HepG2 (cell line): ENCODE measurements around the gene RTCA. TPM values are rescaled to one million over a fixed set of nuclear protein-coding genes. Genes with fewer than 3 reads are reported as not detected.

Experiments used
- ATAC-seq: fragments of 200-7000 bp; cut with Tn5 transposase; 3 replicates; pipeline ENCODE4 v1.9.1; 2020; ENCODE audit warnings: mild to moderate bottlenecking, moderate library complexity
- BruUV-seq: library from RNA; stranded (reverse); fragments of 400-500 nt; replicated peaks from 2 replicates; lab custom pipeline; 2021; lab: Mats Ljungman, UMichigan
- CTCF ChIA-PET: fragments of 300-600 bp; formaldehyde crosslinking; extraction: SDS; loops from one replicate; lab custom pipeline; 2021; ENCODE audit warnings: low total read pairs, inconsistent platforms, low intra/inter-chr PET ratio; lab: Yijun Ruan, JAX
- POLR2A ChIA-PET: fragments of 350-600 bp; sonication (Branson Sonifier 250); formaldehyde crosslinking; loops from one replicate; lab custom pipeline; 2020; ENCODE audit warnings: antibody characterized with exemption, inconsistent platforms; lab: Yijun Ruan, JAX
- DNase-seq: peaks from one replicate; pipeline ENCODE4 v3.0.0-alpha.2; 2015; ENCODE audit warnings: low spot score
- FAIRE-seq: peaks from 3 replicates; lab custom pipeline; 2011; peaks lifted over from hg19 to GRCh38; lab: Jason Lieb, UNC
- H2AFZ ChIP-seq: one replicate; pipeline ENCODE4 v1.6.1; 2011; ENCODE audit warnings: low read length, inconsistent platforms
- H3K27ac ChIP-seq: fragments of 300-600 bp; 3 replicates; pipeline ENCODE4 v1.8.0; 2011; ENCODE audit warnings: mixed run types, mild to moderate bottlenecking, mixed read lengths, low read length, inconsistent platforms; ENCODE audit not compliant: insufficient read depth; ENCODE audit errors: extremely low read length
- H3K27me3 ChIP-seq, 2 experiments: fragments of 200-600 bp in 1 of 2; 2 replicates in 1 of 2; 3 replicates in 1 of 2; pipeline versions ENCODE4 v1.6.0 to v1.8.0; 2011; ENCODE audit warnings: low read length in 2 of 2, mild to moderate bottlenecking in 2 of 2, moderate library complexity in 2 of 2, inconsistent platforms in 1 of 2; ENCODE audit not compliant: insufficient read depth in 2 of 2, control insufficient read depth in 1 of 2
- H3K36me3 ChIP-seq, 2 experiments: fragments of 200-600 bp in 1 of 2; replicated peaks in 1 of 2; 2 replicates in 1 of 2; 3 replicates in 1 of 2; pipeline versions ENCODE4 v1.5.1 to v1.8.0; 2011; ENCODE audit warnings: low read length in 2 of 2, inconsistent platforms in 1 of 2; ENCODE audit not compliant: insufficient read depth in 2 of 2, control insufficient read depth in 1 of 2
- H3K4me1 ChIP-seq: 2 replicates; pipeline ENCODE4 v1.5.1; 2012; ENCODE audit warnings: low read length, inconsistent platforms; ENCODE audit not compliant: insufficient read depth
- H3K4me2 ChIP-seq: 2 replicates; pipeline ENCODE4 v1.6.0; 2011; ENCODE audit warnings: low read depth, low read length, inconsistent platforms
- H3K4me3 ChIP-seq, 3 experiments: fragments of 200-600 bp in 1 of 3; sonication (generic), shearing (Covaris generic) in 1 of 3; replicated peaks in 1 of 3; 2 replicates each; pipeline ENCODE4 v1.5.1; 2011 to 2016; ENCODE audit warnings: low read length in 3 of 3, inconsistent platforms in 2 of 3, low read depth in 2 of 3, mild to moderate bottlenecking in 2 of 3, control low read depth in 1 of 3, mixed read lengths in 1 of 3; ENCODE audit not compliant: insufficient read depth in 1 of 3
- H3K79me2 ChIP-seq: one replicate; pipeline ENCODE4 v1.6.1; 2011; ENCODE audit warnings: low read length, inconsistent platforms; ENCODE audit not compliant: insufficient read depth
- H3K9ac ChIP-seq: 2 replicates; pipeline ENCODE4 v1.6.0; 2011; ENCODE audit warnings: mild to moderate bottlenecking, low read depth, low read length, inconsistent platforms; ENCODE audit not compliant: insufficient read depth
- H3K9me3 ChIP-seq: 2 replicates; pipeline ENCODE4 v1.5.1; 2012; ENCODE audit warnings: mild to moderate bottlenecking, low read length
- H4K20me1 ChIP-seq: 2 replicates; pipeline ENCODE4 v1.6.0; 2011; ENCODE audit warnings: inconsistent platforms, mild to moderate bottlenecking, low read length, moderate library complexity; ENCODE audit not compliant: insufficient read depth
- ATF4 ChIP-seq, 2 experiments: fragments of 450-650 bp in 1 of 2; sonication (generic) in 1 of 2; formaldehyde crosslinking; IDR thresholded peaks; 2 replicates each; pipeline versions ENCODE4 v1.5.0 to v1.8.0; 2020 to 2022; ENCODE audit warnings: mild to moderate bottlenecking in 1 of 2, missing genetic modification reagents in 1 of 2
- ATF7 ChIP-seq, 2 experiments: fragments of 450-650 bp in 1 of 2; sonication (generic) in 1 of 2; formaldehyde crosslinking in 1 of 2; IDR thresholded peaks; 2 replicates each; pipeline versions ENCODE4 v1.4.0 to v1.6.1; 2016 to 2020; ENCODE audit warnings: antibody characterized with exemption in 1 of 2, mild to moderate bottlenecking in 1 of 2, missing genetic modification reagents in 1 of 2
- CEBPB ChIP-seq: IDR thresholded peaks from 2 replicates; pipeline ENCODE4 v1.6.1; 2011; ENCODE audit warnings: low read depth, low read length, improper control_type of control experiment, borderline replicate concordance
- CEBPG ChIP-seq: IDR thresholded peaks from 2 replicates; pipeline ENCODE4 v1.6.1; 2016
- CREB1 ChIP-seq, 2 experiments: fragments of 450-650 bp in 1 of 2; IDR thresholded peaks; 2 replicates each; pipeline ENCODE4 v1.6.1; 2016 to 2017; ENCODE audit warnings: control low read depth in 1 of 2, mild to moderate bottlenecking in 1 of 2, missing compliant biosample characterization in 1 of 2, missing genetic modification characterization in 1 of 2
- CSRNP1 ChIP-seq: sonication (generic); formaldehyde crosslinking; IDR thresholded peaks from 2 replicates; pipeline ENCODE4 v1.8.1; 2023; ENCODE audit warnings: mild to moderate bottlenecking, missing genetic modification reagents
- FOXA1 ChIP-seq, 2 experiments: fragments of 450-650 bp in 1 of 2; sonication (generic) in 1 of 2; formaldehyde crosslinking in 1 of 2; IDR thresholded peaks; 2 replicates each; pipeline versions ENCODE4 v1.4.0 to v1.6.1; 2016 to 2020; ENCODE audit warnings: missing genetic modification reagents in 1 of 2
- FOXA3 ChIP-seq: IDR thresholded peaks from 2 replicates; pipeline ENCODE4 v1.6.1; 2016; ENCODE audit warnings: missing genetic modification reagents, missing compliant biosample characterization
- FOXP1 ChIP-seq, 2 experiments: fragments of 450-650 bp in 1 of 2; IDR thresholded peaks; 2 replicates each; pipeline ENCODE4 v1.6.1; 2017 to 2018; ENCODE audit warnings: antibody characterized with exemption in 1 of 2
- GATAD2A ChIP-seq: IDR thresholded peaks from 2 replicates; pipeline ENCODE4 v1.6.1; 2016
- HNRNPK ChIP-seq: fragments of 200-400 bp; formaldehyde crosslinking; IDR thresholded peaks from 2 replicates; pipeline ENCODE4 v1.6.1; 2018; ENCODE audit warnings: low read length, low read depth, moderate library complexity, mild to moderate bottlenecking; ENCODE audit not compliant: poor library complexity, severe bottlenecking
- MXD4 ChIP-seq: IDR thresholded peaks from 2 replicates; pipeline ENCODE4 v1.6.1; 2016; ENCODE audit warnings: mild to moderate bottlenecking, missing biosample characterization, missing genetic modification reagents
- PHF8 ChIP-seq: sonication (generic); formaldehyde crosslinking; IDR thresholded peaks from 2 replicates; pipeline ENCODE4 v1.5.0; 2020; ENCODE audit warnings: missing genetic modification reagents
- SOX13 ChIP-seq, 3 experiments: fragments of 450-650 bp in 1 of 3; sonication (generic) in 1 of 3; formaldehyde crosslinking in 1 of 3; IDR thresholded peaks in 2 of 3; conservative IDR thresholded peaks in 1 of 3; 2 replicates each; pipeline versions ENCODE4 v1.5.0 to v1.6.1; 2016 to 2020; ENCODE audit warnings: antibody characterized with exemption in 1 of 3, mild to moderate bottlenecking in 1 of 3, missing compliant biosample characterization in 1 of 3, missing genetic modification reagents in 1 of 3, moderate library complexity in 1 of 3
- THAP11 ChIP-seq: IDR thresholded peaks from 2 replicates; pipeline ENCODE4 v1.6.1; 2016; ENCODE audit warnings: missing biosample characterization, missing genetic modification reagents
- ZNF362 ChIP-seq: sonication (generic); formaldehyde crosslinking; IDR thresholded peaks from 2 replicates; pipeline ENCODE4 v1.4.0; 2020; ENCODE audit warnings: missing genetic modification reagents, mild to moderate bottlenecking, borderline replicate concordance
- ZNF547 ChIP-seq: sonication (generic); formaldehyde crosslinking; IDR thresholded peaks from 2 replicates; pipeline ENCODE4 v1.5.1; 2020; ENCODE audit warnings: mild to moderate bottlenecking, missing genetic modification reagents
- ZNF570 ChIP-seq: sonication (generic); formaldehyde crosslinking; IDR thresholded peaks from 2 replicates; pipeline ENCODE4 v1.4.0; 2020; ENCODE audit warnings: mild to moderate bottlenecking, missing genetic modification reagents, borderline replicate concordance
- ZNF879 ChIP-seq: sonication (generic); formaldehyde crosslinking; IDR thresholded peaks from 2 replicates; pipeline ENCODE4 v1.8.1; 2023; ENCODE audit warnings: missing genetic modification reagents
- ZNF883 ChIP-seq: sonication (generic); formaldehyde crosslinking; IDR thresholded peaks from 2 replicates; pipeline ENCODE4 v1.5.1; 2020; ENCODE audit warnings: mild to moderate bottlenecking, missing genetic modification reagents; ENCODE audit errors: not compliant biosample characterization
- WGBS: methylation state at CpG from one replicate; pipeline ENCODE4 v1.1.6; 2017; ENCODE audit warnings: low lambda C conversion rate; 5-methylcytosine and 5-hydroxymethylcytosine counted together
- in situ Hi-C: cut with HindIII; loops from 2 replicates; pipeline ENCODE4 v1.10.0; 2017; ENCODE audit warnings: low pct_unique_long_range_greater_than_20kb; ENCODE audit not compliant: extremely low pct_ligation_motif_present
- intact Hi-C: fragments of 100-400 bp; cut with micrococcal nuclease; formaldehyde crosslinking; loops from one replicate; pipeline ENCODE4 v1.10.0; 2022; ENCODE audit not compliant: unreplicated experiment
- polyA plus RNA-seq, 8 experiments: library from polyadenylated mRNA; depleted of rRNA in 3 of 8; stranded (reverse) in 7 of 8; unstranded in 1 of 8; fragments of >200 nt; fragmentation: Illumina TruSeq in 4 of 8; extraction: Trizol in 4 of 8; gene quantifications; 2 replicates each; pipeline versions ENCODE4 v1.2.1 to v1.2.3, GENCODE V29; 2011 to 2016; ENCODE audit warnings: low read depth in 4 of 8, missing spikeins in 1 of 8, mixed read lengths in 1 of 8; ENCODE audit not compliant: insufficient read depth in 1 of 8
- total RNA-seq, 5 experiments: library from RNA; depleted of rRNA; stranded (reverse); fragments of >200 nt; fragmentation: Illumina TruSeq; extraction: Trizol; gene quantifications; 2 replicates each; pipeline ENCODE4 v1.2.3, GENCODE V29; 2016; ENCODE audit warnings: low read depth in 1 of 5

The RTCA gene
- total and polyA plus RNA-seq, 2 of the 13 experiments (the other 11 are each of a cell fraction or from before 2014, with no cell fraction given) = 22.7 to 31.0 TPM

- no peaks in the 10 kb centered on the region for H3K9me3 ChIP-seq
- no peaks in the 10 kb centered on the region for H4K20me1 ChIP-seq
- intact Hi-C loops = no loop called here
- in situ Hi-C loops = no loop called here
- DNase-seq (peak; percentile 52), FAIRE-seq (peak; percentile 60), ATAC-seq (peak; percentile 60)
- ChIA-PET CTCF (no interaction called here), POLR2A (no interaction called here)
- no peaks in the 10 kb centered on the region for H3K27me3 ChIP-seq
- no TSS peak for BruUV-seq
- H2AFZ ChIP-seq = no peak overlapping the region
- H3K4me3 ChIP-seq = no peak overlapping the region
- WGBS = 0% methylated on average over 1 of the region's 1 CpG
- H3K36me3 ChIP-seq = no peaks in the 10 kb centered on the region
- no peak for TF ChIP-seq ZNF570 (CRISPR knock-in tag)
- 0 out of 2 replicates have a peak, but pooled peaks have one; percentile 11 for TF ChIP-seq THAP11 (CRISPR knock-in tag)
- peak; percentile 44 for TF ChIP-seq HNRNPK
- TF ChIP-seq ZNF879 (CRISPR knock-in tag) = no peak
- no peak for TF ChIP-seq FOXA1 (IDR thresholded peaks at IDR 0.05)
- TF ChIP-seq FOXA1 (CRISPR knock-in tag; IDR thresholded peaks at IDR 0.05) = peak; percentile 9; the same call in 1 of the 2 replicates
- TF ChIP-seq ZNF362 = no peak
- peak; percentile 91 for TF ChIP-seq CEBPG (CRISPR knock-in tag)
- no peak for TF ChIP-seq FOXP1 (IDR thresholded peaks at IDR 0.05)
- TF ChIP-seq FOXP1 (CRISPR knock-in tag; IDR thresholded peaks at IDR 0.05) = 0 out of 2 replicates have a peak, but pooled peaks have one; percentile 16
- no peak for TF ChIP-seq PHF8 (CRISPR knock-in tag)
- TF ChIP-seq SOX13 (IDR thresholded peaks at IDR 0.05) = no peak
- TF ChIP-seq SOX13 (CRISPR knock-in tag; conservative IDR thresholded peaks at IDR 0.05 in 1 of 2, IDR thresholded peaks at IDR 0.05 in 1 of 2) = peak in 1 of 2 experiments; percentile 23; a peak in 1 of 4 replicates
- peak; percentile 32; the same call in 1 of the 2 replicates for TF ChIP-seq FOXA3
- TF ChIP-seq ATF7 (IDR thresholded peaks at IDR 0.05) = peak; percentile 67
- no peak for TF ChIP-seq ATF7 (CRISPR knock-in tag; IDR thresholded peaks at IDR 0.05)
- no peak for TF ChIP-seq CSRNP1 (CRISPR knock-in tag)
- no peak for TF ChIP-seq ZNF883 (CRISPR knock-in tag)
- no peak for TF ChIP-seq ZNF547 (CRISPR knock-in tag)
- peak; percentile 88 to 98 for TF ChIP-seq ATF4 (CRISPR knock-in tag; IDR thresholded peaks at IDR 0.05)
- peak; percentile 91 for TF ChIP-seq CEBPB
- peak; percentile 48; the same call in 1 of the 2 replicates for TF ChIP-seq GATAD2A (CRISPR knock-in tag)
- no peak for TF ChIP-seq CREB1 (IDR thresholded peaks at IDR 0.05)
- peak; percentile 18; the same call in 1 of the 2 replicates for TF ChIP-seq CREB1 (CRISPR knock-in tag; IDR thresholded peaks at IDR 0.05)
- TF ChIP-seq MXD4 (CRISPR knock-in tag) = no peak
- H3K4me2 ChIP-seq = peak overlapping the region; percentile 52
- H3K9ac ChIP-seq = no peak overlapping the region
- no peaks in the 10 kb centered on the region for H3K79me2 ChIP-seq
- peaks cover 34% of the 10 kb centered on the region for H3K4me1 ChIP-seq
- no peak overlapping the region for H3K27ac ChIP-seq
Observed at GRCh38 chr1:100322436-100323211, 56.6 kb downstream of the RTCA start.
